ENCODE results near the gene INPP5A.

- no peak for TF ChIP-seq CTCF (IDR thresholded peaks at IDR 0.05)
- TF ChIP-seq EZH2 (IDR thresholded peaks at IDR 0.05; ENCODE audit: borderline replicate concordance, insufficient read depth, low read depth, low read length, poor library complexity, severe bottlenecking) = no peak
Measured at GRCh38 chr10:132560241-132560731, 22.7 kb downstream of the INPP5A start.
